Stimulated activated CD4-positive, alpha-beta T cell treated with anti-CD3 and anti-CD28 coated beads, Interleukin-4, amount 100 ng/mL, for 48 hours (primary cell): ENCODE results near the gene GZMM.

Experiments used
- DNase-seq, 2 donors: peaks; one replicate each; pipeline ENCODE4 v3.0.0-alpha.2; 2020; ENCODE audit warnings: low read depth in 2 of 2

Gene GZMM

DNA sequence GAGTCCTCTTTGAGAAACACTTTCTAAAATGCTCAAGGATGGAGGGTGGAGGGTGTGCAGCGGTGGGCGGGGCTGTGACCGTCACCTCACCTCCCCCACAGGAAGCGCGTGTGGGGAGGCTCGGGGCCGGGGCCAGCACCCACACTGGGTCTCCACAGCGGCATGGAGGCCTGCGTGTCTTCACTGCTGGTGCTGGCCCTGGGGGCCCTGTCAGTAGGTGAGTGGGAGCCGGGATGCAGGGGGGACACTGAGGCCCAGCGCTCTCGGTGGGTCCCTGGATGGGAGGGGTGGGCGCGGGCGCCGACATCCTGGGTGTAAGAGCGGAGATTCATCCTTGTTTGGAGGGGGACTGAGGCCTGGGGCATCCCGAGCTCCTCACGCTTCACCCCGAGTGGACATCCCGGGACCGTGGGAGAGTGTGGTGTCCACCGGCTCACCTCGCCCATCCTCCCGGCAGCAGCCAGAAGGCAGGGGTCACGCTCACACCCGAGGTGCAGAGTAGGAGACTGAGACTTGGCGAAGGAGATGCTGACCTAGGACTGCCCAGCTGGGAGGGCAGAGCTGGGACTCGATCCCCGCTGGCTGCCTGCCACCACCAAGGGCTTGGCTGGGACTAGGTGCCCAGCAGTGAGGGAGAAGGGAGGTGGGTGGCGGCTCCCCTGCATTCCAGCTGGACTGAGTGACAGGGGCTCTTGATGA lies at the start of gene GZMM:
Gene GZMM (plus strand): TSS at position 144 of the 699 bp plus-strand sequence. CDS start 19 bp downstream, at position 163.
- DNase-seq, result peak; percentile 56 to 67

DNA sequence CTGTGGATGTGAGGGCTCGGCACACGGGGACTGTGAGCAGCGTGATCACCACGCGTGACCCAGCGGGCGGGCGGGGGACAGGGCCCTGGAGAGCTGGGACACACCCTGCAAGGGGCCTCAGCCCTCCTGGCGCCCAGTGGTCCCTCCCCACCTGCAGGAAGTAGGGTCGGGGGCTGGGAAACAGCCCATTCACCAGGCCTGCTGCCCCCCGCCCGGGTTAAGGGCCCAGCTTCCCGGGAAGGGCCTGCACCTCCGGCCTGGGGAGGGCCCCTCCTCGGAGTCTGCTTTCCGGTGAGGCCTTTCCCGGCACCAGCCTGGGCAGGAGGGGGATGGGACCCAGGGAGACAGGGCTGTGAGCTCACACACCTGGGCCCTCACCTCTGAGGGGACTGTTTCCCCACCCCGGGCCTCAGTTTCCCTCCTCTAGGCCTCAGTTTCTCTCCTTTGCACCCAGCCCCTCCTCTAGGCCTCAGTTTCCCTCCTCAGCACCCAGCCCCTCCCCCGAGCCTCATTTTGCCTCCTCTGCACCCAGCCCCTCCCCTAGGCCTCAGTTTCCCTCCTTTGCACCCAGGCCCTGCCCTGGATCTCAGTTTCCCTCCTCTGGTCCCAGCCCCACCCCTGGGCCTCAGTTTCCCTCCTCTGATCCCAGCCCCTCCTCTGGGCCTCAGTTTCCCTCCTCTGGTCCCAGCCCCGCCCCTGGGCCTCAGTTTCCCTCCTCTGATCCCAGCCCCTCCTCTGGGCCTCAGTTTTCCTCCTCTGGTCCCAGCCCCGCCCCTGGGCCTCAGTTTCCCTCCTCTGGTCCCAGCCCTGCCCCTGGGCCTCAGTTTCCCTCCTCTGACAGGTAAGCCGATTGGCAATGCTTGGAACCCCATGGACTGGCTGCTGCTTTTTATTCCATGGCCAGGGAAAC lies 49.4 kb upstream of the GZMM start:
- no peak for DNase-seq

DNA sequence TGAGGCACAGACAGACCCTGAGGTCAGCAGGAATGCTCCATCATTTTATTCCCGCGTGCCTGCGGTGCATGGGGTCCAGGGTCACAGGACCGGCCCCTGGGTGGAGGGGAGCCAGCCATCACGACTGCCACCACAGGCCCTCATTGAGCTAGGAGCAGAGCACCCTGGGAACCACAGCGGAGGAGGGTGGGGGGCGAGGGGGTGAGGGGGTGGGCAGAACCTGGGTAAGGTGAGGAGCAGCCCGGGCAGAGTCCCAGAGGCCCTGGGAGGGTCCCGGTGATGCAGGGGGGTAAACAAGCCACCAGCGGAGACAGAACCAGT lies 48.8 kb upstream of the GZMM start:
- DNase-seq, result no peak

DNA sequence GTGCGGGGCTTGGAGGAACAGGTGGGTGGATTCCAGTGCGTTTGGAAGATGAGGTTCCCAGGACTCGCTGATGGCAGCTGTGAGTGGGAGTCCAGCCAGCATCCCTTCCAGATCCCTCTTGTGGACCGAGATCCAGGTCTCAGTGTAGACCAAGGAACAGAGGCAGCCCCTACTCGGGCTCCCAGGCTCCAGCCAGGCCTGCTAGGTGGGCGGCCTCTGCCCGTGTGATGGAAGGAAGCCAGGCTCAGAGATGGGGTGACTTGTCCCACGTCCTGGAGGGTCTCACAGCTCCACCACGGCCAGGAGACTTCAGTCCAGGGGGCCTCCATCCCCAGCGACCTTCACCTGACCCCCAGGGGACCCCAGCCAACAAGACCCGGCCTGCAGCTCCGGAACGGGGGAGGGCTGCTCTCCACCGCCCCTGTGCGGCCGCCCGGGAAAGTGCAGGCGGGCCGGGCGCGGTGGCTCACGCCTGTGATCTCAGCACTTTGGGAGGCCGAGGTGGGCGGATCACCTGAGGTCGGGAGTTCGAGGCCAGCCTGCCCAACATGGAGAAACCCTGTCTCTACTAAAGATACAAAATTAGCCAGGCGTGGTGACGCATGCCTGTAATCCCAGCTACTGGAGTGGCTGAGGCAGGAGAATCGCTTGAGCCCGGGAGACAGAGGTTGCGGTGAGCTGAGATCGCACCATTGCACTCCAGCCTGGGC lies 48.3 kb upstream of the GZMM start:
- DNase-seq, result peak in 1 of 2 donors; percentile 62

DNA sequence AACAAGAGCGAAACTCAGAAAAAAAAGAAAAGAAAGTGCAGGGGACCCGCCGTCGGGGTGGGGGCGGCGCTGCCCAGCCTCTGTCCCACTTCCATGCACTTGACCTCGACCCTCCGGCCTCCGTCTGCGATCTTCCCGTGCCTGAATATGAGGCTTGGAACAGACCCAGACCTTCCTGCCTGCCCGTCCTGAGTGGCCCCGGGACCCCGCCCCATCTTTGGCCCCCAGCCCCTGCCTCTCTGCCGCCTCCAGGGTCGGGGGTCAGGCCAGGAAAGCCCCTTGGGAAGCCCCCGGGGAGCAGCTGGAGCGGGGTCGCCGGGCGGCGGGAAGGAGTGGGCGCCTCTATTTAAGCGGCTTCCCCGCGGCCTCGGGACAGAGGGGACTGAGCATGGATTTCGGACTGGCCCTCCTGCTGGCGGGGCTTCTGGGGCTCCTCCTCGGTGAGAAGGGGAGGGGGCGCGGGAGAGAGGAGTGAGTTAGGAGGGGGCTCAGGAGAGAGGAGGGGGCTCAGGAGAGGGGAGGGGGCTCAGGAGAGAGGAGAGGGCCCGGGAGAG lies 47.7 kb upstream of the GZMM start, which contains the start of gene MADCAM1:
Gene MADCAM1 (plus strand): TSS at position 375 of the 554 bp plus-strand sequence. CDS start 14 bp downstream, at position 389.
- DNase-seq, result no peak

DNA sequence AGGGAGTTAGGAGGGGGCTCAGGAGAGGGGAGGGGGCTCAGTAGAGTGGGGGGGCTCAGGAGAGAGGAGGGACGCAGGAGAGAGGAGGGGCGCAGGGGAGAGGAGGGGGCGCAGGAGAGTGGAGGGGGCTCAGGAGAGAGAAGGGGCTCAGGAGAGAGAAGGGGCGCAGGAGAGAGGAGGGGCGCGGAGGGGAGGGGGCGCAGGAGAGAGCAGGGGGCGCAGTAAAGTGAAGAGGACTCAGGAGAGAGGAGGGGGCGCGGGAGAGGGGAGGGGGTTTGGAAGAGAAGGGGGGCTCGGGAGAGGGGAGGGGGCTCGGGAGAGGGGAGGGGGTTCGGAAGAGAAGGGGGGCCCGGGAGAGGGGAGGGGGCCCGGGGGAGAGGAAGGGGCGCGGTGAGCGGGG lies 46.9 kb upstream of the GZMM start:
- no peak for DNase-seq

DNA sequence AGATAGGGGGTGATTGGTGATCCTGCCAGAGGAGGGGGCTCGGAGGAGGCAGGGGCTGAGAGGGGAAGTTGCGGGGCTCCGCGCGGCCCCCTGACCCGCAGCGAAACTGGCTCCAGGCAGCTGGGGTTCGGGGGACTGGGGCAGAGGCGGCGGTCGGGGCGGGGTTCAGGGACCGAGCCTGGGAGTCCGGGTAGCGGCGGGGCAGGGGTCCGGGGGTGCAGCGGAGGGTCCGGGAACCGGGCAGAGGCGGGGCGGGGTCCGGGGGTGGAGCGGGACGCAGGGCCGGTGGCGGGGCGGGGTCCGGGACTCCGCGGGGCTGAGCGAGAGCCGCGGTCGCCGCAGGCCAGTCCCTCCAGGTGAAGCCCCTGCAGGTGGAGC lies 46.4 kb upstream of the GZMM start:
- DNase-seq, result no peak

DNA sequence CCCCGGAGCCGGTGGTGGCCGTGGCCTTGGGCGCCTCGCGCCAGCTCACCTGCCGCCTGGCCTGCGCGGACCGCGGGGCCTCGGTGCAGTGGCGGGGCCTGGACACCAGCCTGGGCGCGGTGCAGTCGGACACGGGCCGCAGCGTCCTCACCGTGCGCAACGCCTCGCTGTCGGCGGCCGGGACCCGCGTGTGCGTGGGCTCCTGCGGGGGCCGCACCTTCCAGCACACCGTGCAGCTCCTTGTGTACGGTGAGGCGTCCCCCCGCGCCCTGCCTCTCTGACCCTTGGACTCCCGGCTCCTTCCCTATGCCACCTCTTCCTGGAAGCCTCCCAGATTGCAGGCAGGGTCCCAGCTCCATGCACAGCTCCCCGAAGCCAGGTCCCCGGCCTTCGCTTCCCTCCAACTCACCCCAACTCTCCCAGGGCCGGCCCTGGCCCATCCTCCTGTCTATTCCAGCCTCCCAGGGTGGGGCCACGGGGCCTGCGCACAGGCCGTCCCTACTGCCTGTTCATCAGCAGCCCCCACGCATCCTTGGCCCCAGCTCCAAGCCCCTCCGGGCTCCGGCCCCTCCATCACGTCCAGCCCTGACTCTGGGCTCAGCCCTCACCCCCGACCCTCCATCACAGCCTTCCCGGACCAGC lies 45.9 kb upstream of the GZMM start:
- DNase-seq, result no peak

DNA sequence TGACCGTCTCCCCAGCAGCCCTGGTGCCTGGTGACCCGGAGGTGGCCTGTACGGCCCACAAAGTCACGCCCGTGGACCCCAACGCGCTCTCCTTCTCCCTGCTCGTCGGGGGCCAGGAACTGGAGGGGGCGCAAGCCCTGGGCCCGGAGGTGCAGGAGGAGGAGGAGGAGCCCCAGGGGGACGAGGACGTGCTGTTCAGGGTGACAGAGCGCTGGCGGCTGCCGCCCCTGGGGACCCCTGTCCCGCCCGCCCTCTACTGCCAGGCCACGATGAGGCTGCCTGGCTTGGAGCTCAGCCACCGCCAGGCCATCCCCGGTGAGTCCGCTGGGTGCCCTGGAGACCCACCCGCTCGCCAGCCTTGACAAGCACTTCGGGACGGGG lies 45.4 kb upstream of the GZMM start:
- DNase-seq, result no peak

DNA sequence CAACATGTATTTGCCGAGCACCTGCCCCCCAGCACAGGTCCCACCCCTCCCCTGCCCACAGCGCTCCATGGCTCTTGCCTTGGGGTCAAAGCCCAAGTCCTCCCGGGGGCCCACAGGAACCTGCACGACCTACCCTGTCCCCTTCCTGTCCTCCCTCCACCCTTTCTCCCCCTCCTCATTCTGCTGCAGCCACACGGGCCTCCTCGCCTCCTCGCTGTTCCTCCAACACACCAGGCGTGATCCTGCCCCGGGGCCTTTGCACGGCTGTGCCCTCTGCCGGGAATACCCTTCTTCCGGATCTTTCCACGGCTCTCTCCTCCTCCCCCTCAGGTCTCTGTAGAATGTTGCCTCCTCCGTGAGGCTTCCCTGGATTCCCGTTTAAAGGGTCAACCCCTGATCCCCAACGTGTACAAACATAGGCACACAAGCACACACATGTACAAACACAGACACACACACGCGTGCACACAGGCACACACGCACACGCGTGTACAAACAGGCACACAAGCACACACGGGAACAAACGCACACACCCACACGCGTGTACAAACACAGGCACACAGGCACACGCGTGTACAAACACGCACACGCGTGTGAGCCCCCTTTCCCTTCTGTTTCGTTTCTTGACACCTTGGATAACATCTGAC lies 44.8 kb upstream of the GZMM start:
- no peak for DNase-seq

DNA sequence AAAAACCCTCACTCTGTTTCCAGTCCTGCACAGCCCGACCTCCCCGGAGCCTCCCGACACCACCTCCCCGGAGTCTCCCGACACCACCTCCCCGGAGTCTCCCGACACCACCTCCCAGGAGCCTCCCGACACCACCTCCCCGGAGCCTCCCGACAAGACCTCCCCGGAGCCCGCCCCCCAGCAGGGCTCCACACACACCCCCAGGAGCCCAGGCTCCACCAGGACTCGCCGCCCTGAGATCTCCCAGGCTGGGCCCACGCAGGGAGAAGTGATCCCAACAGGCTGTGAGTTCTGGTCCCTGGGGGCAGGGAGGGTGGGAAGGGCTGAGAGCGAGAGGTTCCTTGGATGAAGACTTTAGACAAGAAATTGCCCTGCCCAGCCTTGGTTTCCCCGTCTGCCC lies 42.2 kb upstream of the GZMM start:
- DNase-seq, result no peak

DNA sequence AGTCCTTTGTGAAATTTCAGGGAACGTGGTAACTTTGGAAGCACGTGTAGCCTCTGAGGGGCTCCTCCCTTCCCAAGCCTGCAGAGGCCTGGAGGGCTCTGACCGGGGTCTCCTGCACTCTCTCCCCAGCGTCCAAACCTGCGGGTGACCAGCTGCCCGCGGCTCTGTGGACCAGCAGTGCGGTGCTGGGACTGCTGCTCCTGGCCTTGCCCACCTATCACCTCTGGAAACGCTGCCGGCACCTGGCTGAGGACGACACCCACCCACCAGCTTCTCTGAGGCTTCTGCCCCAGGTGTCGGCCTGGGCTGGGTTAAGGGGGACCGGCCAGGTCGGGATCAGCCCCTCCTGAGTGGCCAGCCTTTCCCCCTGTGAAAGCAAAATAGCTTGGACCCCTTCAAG lies 39.2 kb upstream of the GZMM start:
- no peak for DNase-seq

DNA sequence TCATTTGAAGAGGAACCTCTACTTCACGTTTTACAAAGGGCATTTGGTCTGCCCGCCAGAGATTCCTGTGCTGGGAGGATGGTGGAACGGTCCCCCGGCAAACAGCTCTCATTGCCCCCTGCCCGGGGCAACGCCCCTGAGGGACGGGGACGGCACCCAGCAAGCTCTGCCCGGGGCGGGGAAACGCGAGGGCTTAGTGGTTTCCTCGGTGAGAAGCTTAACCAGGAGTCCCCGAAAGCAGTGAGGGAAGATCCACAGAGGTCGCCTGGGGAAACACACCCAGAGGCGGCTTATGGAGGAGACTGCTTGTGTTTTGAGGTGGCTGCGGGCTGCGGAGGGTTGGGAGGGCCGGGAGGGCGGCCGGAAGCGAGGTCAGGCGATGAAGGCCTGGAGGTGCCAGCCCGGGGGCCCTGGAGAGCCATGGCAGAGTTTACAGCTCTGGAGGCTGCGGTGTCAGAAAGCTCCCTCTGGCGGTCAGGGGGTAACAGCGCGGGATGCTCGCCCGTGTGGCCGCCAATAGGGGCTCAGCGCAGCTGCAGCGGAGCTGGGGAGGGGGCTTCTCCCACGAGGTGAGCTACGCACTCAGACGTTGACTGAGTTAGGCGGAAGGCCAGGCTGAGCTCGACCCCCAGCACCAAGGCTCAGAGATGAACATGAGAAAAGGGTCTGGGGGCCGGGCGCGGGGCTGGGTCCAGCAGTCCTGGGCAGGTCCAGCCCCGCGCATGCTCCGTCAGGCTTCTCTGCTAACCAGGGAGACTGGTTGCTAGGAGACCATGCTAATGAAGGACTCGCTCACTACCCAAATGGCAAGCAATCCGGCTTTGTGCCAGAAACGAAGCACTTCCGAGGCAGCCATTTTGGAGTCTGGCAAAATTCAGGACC lies 37.2 kb upstream of the GZMM start:
- peak; percentile 88 to 93 for DNase-seq

DNA sequence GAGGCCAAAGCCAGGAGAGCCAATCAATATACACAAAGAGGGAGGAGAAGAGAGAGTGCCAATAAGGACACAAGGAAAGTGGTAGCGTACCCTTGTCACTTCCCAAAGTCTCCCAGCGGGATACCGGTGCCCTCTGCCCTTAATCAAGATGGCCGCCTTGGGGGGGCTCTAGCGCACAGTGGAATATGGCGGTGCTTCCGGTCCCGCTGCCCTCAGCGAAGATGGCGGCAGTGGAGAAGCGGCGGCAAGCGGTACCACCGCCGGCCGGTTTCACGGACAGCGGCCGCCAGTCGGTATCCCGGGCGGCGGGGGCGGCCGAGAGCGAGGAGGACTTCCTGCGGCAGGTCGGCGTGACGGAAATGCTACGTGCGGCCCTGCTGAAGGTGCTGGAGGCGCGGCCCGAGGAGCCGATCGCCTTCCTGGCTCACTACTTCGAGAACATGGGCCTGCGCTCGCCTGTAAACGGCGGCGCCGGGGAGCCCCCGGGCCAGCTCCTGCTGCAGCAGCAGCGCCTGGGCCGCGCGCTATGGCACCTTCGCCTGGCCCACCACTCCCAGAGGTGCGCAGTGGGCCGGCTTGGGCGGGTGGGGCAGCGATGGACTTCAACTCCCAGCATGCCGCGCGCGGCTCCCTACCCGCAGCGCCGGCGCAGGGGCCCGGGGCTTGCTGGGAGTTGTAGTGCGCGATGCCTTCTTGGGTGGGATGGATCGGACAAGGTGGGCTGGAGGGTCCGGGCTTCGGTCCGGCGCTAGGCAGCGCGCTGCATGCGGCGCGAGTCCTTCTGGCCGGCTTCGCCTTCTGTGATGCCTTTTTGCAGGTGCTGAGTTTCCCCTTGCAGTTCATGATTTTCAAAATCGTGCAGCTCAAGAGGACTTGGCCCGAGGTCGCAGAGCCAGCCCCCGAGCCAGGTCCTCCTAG lies 36.3 kb upstream of the GZMM start, which contains the start of gene TPGS1:
Gene TPGS1 (plus strand): TSS at position 212 of the 918 bp plus-strand sequence. CDS start 10 bp downstream, at position 222.
- peak; percentile 76 to 83 for DNase-seq

DNA sequence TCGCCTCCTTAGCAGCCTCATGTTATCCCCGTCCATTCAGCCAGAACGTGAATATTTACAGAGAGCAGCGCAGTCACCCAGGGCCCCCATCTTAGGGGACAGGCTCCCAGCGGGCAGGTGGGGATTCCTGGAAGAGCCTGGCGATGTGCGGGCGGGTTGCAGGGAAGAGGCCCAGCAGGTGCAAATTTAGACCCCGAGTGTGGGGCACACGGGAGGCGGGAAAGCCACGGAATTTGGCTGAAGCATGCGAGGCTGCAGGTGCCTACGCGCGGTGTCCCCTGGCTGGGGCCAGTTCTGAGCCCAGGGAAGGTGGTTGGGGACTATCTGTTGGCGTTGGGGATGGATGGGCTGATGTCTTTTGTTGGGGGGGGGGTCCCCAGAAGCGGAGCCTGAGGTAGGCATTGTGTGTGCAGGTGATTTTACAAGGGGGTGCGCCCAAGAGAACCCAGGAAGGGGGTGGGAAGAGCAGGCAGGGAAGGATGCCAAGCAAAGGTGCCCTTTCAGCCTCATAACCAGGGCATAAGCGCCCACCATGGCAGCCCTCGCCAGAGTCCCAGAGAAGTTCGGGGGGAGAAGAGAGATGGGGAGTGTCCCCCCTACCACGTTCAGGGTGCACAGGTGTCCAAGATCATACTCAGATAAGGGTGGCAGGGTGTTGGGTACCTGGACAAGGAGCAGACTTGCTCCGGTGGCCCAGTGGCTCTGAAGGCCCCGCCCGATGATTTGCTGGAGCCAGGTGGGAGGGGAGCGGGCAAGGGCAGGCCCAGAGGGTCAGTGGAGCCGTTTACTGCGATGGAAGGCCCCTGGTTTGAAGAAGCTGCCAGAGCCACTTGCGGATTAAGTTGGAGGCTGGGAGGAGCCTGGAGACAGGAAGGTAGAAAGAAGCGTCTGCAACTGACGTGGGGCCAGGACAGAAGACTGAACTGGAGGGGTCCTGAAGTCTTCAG lies 35.4 kb upstream of the GZMM start:
- no peak for DNase-seq

DNA sequence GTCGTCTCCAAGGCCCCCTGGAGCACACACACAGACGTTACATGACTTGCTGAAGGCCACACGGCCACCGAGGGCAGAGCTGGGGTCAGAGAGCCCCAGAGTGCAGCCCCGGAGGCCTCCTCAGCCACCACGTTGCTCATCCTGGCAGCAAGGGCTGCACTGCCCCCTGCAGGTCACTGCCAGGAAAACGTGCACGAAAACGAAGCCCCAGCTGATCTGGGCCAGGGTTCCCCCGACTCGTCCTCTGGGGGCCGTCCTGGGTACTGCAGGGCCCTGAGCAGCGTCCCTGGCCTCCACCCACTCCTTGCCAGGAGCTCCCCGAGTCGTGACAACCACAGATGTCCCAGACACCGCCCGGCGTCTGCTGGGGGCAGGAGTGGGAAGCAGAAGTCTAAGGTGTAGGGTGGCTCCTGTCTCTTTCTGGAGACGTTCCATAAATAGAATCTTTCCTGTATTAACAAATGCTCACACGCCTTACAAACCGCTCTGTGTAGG lies 33.2 kb upstream of the GZMM start:
- DNase-seq, result peak; percentile 93 to 96

DNA sequence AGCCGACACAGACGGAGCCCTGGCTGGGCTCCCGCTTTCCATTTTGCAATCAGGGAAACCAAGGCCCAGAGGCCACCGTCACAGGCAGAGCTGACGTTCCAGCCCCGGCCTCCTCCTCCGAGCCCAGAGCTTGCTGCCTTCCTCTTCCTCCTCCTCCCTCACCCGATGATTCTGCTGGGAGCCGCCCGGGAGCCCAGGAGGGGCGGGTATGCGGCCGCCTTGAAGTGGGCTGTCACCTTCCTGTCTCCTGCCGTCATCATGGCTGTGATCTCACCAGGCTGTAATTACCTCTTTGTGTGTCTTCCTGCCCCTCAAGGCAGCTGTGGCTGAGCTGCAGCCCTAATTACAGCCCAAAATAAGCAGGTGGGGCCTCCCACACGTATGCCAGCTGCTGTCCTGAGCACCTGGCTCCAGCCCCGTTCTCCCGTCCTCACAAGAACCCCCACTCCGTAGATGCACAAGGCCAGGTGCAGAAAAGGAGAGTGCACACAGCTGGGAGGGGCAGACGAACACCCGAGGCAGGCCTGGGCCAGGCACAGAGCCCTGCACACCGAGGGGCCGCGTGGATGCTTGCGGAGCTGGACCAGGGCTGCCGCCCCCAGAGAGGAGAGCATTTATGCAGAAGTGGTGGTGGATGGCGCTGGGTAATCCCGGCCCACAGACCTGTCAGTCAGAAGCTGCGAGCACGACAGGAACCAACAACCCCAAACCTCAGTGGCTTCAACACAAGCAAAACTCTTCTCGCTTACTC lies 32.6 kb upstream of the GZMM start:
- DNase-seq, result peak; percentile 56 to 63
